Hematopoietic multipotent progenitor cell treated with erythropoietin and hydrocortisone succinate and interleukin-3 and kit ligand, for 4 days (in vitro differentiated cells): ENCODE data around the gene MACROD2.
A peak's percentile ranks its signal among the peaks of the same experiment; 100 is the strongest.

ENCODE experiments used
- DNase-seq: peaks from one replicate; pipeline ENCODE4 v3.0.0-alpha.2; 2015

MACROD2 gene

DNA sequence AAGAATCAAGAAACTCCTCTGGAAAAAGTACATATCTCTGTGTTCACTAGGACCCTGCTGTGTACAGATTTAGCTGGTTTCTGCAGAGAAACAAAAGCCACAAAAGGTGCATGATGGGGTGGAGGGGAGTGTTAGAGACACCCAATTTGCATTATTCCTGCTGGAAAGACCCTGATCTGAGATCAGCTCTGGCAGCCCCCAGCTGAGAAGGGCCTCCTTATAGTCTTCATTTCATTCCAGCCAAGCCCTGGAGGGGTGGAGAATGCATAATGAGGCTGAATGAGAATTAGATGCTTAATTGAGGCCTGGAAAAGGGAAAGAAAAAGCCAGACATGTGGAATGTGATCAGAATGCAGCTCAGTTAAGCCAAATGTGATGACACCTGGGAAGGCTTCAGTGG, 2032.4 kb downstream of the MACROD2 start:
- DNase-seq: no peak

DNA sequence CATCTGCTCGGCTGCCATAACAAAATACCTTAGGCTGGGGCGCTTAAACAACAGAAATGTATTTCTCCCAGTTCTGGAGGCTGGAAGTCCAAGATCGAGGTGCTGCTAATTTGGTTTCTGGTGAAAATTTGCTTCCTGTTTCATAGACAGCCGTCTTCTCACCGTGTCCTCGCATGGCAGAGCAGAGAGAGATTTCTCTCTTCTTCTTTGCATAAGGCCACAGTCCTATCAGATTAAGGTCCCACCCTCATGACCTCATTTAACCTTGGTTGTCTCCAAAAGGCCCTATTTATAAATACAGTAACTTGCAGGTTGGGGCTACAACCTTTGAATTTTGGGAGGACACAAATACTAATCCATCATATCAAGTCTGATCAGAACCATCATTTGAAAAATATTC, 2033.6 kb downstream of the MACROD2 start:
- DNase-seq: no peak

DNA sequence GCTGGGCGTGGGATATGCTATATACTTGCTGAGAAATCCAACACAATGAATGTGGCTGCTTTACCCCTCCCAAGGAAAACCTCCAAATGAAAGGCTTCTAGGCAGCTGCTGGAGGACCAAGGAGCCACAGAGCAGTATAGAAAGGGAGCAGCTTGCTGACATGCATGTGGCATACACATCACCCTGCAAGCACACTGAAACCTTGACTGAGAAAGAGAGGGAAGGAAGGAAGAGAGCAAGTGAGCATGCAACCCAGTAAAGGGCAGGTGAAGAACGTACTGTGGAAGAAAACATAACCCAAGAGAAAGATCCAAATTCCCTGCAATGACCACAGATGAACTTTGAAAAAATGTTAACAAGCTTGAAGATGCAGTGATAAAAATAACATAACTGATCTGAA, 2034.9 kb downstream of the MACROD2 start:
- no peak for DNase-seq

DNA sequence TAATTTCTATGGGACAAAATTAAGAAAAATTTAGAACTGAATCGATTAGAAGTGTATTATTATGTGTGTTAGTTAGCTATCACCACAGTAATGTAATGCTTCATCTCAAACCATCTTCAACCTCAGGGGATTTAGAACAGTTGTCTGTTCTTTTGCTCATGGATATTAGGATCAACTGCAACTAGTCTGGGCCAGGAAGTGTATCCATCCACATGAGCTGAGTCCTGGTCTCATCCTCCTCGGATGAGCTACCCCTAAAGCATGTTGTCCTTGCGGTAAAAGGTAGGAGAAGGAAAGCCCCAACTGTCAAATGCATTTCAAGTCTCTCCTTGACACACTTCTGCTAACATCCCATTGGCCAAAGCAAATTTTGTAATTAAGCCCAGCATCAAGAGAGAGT, 2040.3 kb downstream of the MACROD2 start:
- no peak for DNase-seq

DNA sequence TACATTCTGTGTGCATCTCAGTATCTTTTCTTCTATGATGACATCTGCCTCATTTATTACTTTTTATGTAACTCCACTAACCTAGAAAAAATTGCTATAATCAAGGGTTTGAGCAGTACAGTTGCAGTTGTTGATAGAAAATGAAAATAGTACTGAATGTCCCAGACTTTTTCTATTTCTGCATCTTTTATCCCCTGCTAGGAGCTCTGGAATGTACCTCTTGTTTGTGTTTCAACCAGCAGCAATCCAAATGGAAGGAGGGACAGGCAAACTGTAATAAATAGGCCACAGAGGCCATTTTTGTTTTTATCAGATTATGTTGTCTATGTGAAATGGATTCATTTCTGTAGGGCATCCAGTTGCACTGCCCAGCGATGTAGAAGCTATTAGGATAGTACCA, 2041.0 kb downstream of the MACROD2 start:
- DNase-seq: no peak

DNA sequence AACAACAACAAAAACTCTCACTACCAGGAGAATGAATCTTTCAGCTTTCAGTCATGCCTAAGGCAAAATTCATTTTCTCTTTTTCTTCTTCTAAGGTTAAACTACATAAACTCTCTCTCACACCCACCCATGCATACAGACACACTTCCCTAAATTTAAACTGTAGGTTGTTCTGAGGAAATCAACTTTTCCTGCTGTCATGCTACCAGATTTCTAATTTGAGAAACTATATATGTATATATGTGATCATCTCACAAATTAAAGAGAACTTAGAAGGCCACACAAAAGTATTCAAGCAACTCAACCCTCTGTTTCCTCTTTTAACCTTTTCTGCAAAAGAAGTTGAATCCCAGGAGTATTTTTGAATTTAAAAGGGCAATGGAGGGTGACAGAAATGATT, 2045.4 kb downstream of the MACROD2 start:
- peak; percentile 59 for DNase-seq

DNA sequence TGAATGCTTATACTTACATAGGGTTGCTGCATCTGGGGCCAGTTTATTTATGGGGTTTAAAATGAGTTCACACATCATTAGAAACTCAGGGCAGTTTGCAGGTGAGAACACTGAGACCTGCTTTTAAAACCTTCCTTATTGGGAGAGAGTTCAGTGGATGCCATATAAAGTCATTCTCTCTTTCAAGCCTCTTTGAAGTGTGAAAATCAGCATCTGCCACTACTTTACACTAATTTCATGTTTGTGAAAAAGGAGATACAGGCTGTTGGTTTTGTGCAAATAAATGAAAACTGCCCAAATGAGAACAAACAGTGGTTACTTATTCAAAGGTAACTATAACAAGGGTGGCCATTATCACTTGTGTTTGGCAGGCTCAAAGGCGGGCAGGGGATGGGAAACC, 2047.4 kb downstream of the MACROD2 start:
- no peak for DNase-seq

DNA sequence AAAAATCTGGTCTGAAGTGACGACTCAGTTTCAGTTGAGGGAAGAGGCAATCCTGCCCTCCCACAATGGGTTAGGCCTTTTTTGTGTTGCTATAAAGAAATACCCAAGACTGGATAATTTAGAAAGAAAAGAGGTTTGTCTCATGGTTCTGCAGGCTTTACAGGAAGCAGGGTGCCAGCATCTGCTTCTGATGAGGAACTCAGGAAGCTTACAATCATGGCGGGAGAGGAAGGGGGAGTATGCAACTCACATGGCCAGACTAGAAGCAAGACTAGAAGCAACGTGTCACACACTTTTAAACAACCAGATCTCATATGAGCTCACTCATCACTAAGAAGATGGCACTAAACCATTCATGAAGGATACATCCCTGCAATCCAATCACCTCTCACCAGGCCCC, 2048.6 kb downstream of the MACROD2 start:
- DNase-seq: peak; percentile 4

DNA sequence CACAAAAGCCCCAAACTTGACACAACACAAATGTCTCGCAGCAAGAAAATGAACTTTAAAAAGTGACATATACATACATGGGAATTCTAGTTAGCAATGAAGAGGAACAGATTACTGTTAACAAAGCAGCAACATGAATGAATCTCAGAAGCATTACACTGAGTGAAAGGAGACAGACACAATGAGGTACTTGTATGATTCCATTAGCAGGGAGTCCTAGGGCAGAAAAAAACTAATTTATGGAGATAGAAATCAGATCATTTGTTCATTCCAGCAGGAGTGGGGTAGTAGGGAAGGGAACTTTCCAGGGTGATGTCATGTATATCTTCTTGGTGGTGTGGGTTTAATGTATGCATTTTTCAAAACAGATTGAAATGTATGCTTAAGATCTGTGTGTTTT, 2053.6 kb downstream of the MACROD2 start:
- DNase-seq: no peak

DNA sequence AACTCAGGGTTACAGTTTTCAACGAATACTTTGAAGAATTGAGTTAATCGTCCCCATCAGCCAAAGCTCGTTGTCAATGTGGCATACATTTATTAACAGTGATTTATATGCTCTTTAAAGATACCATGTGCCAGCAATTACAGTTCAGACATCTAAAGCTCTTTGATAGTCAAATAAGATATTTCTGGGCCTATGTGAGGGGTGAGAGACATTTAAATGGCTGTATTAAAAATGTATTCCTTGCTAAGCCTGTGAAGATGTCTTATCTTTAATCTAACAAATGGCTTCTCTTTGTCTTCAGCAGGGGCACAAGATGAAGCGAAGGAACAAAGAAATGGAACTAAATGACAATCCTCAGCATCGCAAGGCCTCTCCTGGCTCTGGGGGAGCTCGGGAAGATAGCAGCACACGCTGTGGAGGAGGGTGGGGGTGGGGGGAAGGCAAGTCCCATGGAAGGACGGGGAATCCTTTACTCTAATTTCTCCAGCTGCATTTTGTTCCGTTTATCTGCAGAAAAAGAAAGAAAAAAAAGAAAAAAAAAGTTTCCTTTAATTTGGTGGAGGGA, 2054.3 kb downstream of the MACROD2 start:
- DNase-seq: no peak

DNA sequence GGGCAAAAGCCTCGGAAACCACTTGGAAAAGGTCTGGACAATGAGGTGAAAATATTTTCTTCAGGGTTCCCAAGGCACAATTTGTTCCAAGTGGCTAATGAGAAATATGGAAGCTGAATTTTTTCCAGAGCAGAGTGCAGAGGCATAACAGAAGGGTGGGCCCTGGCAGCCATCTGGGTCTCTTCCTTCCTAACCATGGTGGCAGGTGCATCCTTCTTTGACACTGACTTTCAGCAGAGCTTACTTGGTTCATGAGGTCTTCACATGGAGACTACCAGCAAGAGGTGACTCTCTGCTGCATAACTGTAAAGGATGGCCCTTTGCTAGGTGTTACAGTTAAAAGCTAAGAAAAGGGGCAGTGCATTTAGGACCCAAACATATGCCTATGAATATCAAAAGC, 2055.1 kb downstream of the MACROD2 start:
- no peak for DNase-seq

DNA sequence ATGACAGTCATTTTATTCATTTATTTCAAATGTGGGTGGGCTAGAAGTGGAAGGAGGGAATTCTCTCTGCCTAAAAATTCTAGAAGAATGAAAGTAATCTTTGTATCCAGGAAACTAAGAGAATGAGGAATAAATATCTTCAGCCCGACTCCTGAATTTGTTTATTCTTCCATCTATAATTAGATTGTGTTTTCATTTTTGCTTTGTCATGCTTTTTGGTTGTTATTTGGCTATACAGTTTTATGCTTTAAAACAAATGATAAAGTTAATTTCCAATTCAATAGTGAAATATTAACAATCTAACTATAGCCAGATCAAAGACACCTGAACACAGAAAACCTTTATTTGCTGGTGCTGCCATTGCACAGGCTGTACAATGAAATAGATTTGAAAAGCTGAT, 2056.7 kb downstream of the MACROD2 start:
- no peak for DNase-seq

DNA sequence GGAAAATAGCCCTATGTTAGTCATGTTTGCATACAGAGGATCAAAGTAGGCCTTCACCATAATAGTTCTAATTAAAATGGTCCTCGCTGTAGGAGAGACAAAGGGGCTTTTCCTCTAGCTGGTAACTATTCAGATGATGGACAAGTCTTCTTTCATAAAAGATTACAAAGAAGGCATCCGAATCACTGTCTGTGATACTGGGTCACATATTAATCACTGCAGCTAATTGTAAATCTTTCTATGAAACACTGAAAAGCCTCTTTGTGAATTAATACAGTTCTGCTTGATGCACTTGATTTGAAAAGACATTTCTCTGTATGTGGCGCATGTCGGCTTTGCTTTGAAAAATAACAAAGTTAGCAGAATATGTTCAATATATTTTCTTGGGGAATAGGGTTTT, 2057.1 kb downstream of the MACROD2 start:
- no peak for DNase-seq

DNA sequence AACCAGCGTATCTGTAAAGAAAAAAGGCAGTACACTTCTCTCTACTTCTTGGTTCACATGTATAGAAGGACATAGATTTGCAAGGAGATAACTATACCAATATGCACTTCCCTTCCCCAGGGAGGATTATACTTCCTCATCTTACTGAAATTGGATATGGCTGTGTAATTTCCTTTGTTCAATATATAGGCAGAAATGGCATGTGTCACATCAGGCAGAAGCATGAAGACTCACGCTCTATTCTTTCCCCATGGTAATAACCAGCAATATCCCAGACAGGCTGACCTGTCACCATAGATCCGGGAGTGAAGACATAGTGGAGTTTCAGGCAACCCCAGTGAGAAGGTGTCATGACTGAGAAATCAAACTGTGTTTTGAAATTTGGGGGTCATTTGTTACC, 2059.7 kb downstream of the MACROD2 start:
- no peak for DNase-seq

DNA sequence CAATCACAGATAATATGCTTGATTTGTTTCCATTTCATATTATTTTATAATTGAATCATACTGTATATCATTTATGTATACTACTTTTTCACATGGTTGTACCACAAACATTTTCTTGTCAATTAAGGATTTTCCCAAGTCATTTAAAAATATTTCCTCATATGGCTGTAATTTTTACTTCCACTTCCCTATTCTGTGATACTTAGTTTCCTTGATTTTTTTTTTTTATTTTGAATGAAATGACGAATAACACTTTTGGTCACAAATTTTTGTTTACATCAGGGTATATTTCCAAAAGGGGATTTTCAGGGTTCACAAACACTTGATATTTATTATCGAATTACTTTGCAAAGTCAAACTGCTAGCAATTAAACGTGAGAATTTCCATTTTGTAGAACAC, 2062.3 kb downstream of the MACROD2 start:
- no peak for DNase-seq

DNA sequence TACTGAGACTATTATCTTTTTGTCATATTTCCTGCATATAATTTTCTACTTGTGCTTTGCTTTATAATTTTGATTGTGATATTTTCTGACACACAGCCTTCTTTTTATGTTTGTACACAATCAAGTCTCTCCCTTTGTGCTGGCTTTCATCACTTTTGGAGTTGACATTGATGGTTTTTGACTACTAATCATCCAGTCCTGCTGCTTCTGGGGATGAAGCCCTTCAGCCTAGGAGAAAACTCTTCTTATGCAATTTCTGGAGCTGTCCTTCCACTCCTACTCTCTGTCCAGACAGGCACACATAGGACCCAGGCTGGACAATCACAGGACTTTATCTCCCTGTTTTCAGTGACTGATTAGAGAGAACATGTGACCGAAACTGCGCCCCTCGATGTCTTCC, 2063.0 kb downstream of the MACROD2 start:
- DNase-seq: no peak

DNA sequence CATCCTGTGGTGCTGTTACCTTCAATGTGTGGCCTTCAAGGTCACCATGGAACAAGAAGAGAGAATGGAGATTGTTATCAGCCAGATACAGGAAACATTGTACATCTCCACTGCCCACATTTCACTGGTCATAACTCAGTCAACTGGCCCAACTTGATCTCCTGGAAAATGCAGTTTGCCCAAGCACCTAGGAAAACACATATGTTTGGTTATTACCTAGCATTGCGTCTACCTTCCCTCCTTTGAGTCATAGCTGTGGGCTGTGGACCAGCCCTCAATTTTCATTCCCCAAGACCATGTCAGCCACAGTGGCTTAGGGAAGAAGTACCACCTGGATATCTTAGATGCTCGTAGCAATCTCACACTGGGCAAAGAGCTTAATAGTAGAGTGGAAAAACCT, 2064.5 kb downstream of the MACROD2 start:
- no peak for DNase-seq

DNA sequence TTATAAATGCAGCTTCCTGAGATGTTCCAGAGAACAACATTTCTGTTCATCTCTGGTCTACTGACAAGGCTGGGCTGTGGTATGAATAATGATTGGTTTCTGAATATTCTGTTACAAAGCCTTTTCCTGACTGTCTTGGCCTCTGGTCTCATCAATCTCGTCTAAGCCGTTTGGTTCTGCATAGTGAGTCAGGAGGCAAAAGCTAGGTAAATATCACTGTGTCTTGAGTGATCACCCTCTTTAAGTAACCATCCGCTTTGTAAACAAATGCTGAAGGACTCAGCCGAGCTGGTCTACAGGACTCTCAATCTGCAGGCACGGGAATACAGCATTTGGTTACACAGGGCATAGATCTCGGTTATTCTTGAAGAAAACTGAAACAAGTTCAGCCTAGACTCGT, 2066.0 kb downstream of the MACROD2 start:
- DNase-seq: no peak

DNA sequence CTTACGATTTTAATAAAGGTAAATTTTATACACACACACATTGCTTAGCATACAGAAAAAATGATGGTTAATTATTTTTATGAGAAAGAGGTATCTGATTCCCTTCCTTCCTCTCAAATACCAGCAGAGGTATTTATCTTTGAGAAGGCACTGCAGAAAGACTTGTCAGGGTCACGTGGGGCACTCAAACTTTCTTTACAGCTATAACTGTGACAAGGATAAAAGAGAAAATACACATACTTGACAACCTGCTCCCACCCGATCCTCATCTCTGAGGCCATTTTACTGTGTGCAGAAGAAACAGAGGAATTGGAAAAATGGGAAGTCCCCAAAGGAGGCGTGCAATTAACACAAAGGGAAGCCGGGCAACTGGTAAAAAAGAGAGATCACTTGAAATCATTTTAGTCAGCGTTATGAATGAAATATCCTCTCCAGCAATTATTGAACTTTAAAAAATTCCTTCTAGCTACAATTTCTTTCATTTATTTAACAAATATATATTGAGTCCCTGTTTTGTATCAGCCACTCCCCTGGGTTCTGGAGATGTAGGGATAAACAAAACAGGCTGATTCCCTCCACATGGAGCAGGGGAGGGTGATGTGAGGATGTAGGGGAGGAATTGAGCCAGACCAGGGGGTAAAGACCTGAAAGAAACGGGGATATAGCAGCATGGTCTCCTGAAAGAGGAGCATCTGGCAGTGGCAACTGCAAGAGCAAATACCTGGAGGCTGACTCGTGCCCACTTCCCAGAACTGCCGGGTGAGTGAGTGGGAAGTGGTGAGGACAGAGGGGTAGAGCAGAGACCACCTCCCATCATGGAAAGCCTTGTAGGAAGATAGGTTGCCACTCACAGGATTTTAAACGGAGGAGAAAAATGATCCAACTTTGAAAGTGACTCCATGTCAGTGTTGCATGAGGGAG, 2067.6 kb downstream of the MACROD2 start:
- DNase-seq: no peak

DNA sequence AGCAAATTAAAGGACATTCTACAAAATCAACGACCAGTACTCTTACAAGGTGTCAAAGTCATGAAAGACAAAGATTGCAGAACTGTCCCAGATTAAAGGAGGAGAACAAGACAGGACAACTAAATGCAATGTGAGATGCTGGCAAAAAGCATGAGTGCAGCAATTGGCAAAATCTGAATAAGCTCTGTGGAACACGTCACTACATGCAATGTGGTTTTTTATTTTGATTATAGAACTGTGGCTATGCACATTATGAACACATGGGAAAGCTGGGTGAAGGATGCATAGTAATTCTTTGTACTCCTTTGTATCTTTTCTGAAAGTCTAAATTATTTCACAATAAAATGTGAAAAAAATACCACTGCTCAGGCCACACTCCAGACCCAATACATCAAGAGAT, 2068.6 kb downstream of the MACROD2 start:
- DNase-seq: no peak

DNA sequence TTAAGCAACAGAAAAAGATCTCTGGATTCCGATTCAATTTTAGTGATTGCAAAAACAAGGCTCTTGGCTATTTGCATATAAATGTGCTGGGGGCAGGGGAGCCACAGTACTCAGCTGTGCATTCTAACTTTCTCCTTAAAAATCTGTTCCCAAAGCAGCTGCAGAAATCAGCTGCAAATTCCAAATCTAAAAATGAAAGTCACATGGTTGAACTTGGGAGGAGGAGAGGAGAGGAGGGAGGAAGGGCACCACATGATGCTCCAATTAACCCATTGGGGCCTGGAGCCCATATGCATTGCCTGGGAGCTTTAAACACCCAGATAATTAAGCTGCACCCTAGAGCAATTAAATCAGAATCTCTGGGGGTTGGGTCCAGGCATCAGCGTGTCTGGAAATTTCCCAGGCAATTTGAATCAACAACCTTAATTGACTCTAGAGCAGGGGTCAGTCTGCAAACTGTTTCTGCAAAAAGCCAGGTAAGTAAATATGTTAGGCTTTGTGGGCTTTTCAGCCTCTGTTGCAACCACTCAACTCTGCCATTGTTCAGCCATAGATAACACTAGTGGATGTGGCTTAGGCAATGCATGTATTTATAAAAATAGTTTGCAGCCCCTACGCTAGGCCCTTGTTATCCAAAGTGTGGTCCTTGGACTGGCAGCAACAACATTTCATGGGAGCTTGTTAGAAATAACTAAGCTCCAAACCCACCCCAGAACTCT, 2069.8 kb downstream of the MACROD2 start:
- no peak for DNase-seq

DNA sequence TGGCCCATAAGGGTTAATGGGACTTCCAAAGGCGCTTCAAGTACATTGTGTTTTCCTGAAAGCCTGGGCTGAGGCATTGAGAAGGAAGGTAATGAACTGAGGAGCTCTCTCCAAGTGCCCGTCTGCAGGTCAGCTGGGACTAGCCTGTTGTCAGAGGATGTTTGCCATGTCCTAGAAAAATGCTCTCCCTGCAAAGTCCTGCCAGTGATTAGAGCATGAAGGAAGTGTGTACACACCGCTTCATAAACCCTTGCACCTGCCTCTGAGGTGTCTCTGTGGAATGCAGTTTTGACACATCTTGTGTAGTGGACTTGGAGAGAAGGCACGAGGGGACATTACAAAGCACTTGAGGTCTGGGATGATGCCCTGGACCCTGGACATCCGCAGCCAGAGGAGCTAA, 2071.3 kb downstream of the MACROD2 start:
- no peak for DNase-seq

DNA sequence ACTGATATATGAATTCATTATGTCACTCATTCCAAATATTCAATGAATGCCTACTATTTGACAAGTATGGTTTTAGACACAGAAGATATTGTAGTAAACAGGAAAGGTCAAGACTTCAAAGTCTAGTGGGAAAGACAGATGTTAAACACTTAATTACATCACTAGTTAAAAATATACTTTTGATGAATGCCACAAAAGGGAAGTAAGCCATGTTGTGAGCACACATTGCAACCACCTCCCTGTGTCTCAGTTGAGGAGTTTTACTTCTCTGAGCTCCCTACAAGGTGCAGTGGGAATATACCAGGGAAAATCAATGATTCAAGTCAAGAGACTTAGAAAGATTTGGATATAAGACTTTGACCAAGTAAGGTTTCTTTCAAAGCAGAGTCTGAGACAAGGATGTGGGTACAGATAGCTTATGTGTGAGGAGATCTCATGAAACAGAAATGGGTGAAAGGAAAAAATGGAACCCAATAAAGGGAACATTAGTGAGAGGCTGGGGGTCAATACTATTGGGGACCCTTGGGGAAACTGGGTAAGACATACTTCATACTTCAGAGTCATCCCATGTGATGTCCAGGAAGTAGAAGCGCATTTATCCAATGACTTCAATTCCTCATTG, 2074.2 kb downstream of the MACROD2 start:
- DNase-seq: peak; percentile 15

DNA sequence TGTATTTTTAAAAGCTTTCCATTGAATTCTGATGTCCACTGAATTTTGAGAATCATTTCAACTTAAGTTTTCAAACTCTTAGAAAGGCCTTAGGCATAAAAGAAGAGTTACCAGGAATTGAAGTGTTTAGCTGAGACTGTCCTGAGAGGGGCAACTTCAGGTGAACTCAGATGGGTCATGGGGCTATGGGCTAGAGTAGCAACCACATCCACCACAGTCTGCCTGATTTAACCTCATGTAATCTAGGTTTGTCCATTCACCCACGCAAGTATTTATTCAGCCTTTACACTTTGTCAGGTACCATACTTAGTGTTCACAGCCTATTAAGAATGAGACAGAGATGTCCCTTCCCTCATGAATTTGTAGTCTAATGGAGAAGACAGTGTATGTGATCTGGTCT, 2076.9 kb downstream of the MACROD2 start:
- DNase-seq: no peak
